AG04449 (cell line): ENCODE data around the gene RAB11FIP4.

Experiments
- CTCF ChIA-PET: fragments of 350-600 bp; formaldehyde crosslinking; extraction: SDS; loops from one replicate; lab custom pipeline; 2021; ENCODE audit warnings: antibody characterized with exemption; lab: Yijun Ruan, JAX
- POLR2A ChIA-PET: fragments of 400-600, 350-600 bp; formaldehyde crosslinking; extraction: SDS; loops from one replicate; lab custom pipeline; 2020; ENCODE audit warnings: antibody characterized with exemption, inconsistent platforms; lab: Yijun Ruan, JAX
- DNase-seq: peaks from one replicate; pipeline ENCODE4 v3.0.0-alpha.2; 2010; ENCODE audit warnings: low read depth, low spot score
- H3K4me3 ChIP-seq: 2 replicates; pipeline ENCODE4 v1.5.1; 2011; ENCODE audit warnings: low read depth, mild to moderate bottlenecking, control low read depth, low read length
- CTCF ChIP-seq: IDR thresholded peaks from one replicate; pipeline ENCODE4 v1.5.1; 2011; ENCODE audit warnings: mild to moderate bottlenecking, moderate library complexity, low read length, control low read depth, inconsistent platforms; ENCODE audit not compliant: insufficient read depth; ENCODE audit errors: missing control alignments

RAB11FIP4 gene

GRCh38 chr17:31540602-31541307, 149.3 kb downstream of the RAB11FIP4 start:
- TF ChIP-seq CTCF, result no peak
- CTCF ChIA-PET, result interaction anchor here (1.4 to 3.7 kb wide), 4 partner anchors 10 to 103 kb away, joined by 3 to 14 read pairs (median 4); no protein-coding TSS in a partner anchor
- DNase-seq, result no peak
- H3K4me3 ChIP-seq, result no peak overlapping the region
- POLR2A ChIA-PET, result no interaction called here

- TF ChIP-seq CTCF, result peak; percentile 16
- DNase-seq, result no peak
- POLR2A ChIA-PET, result interaction anchor here (0.7 kb wide), 1 partner anchor 11 kb away, joined by 3 read pairs; no protein-coding TSS in a partner anchor
- CTCF ChIA-PET, result interaction anchor here (0.8 to 3.7 kb wide), 4 partner anchors 11 to 372 kb away, joined by 3 to 14 read pairs (median 3); no protein-coding TSS in a partner anchor
- no peak overlapping the region for H3K4me3 ChIP-seq
Measured at GRCh38 chr17:31541559-31541958, 150.1 kb downstream of the RAB11FIP4 start.

GRCh38 chr17:31544186-31544585, 152.7 kb downstream of the RAB11FIP4 start:
- POLR2A ChIA-PET, result interaction anchor here (0.6 to 1.4 kb wide), 2 partner anchors 10 to 42 kb away, joined by 3 to 5 read pairs; no protein-coding TSS in a partner anchor
- TF ChIP-seq CTCF, result no peak
- CTCF ChIA-PET, result interaction anchor here (1.4 to 1.7 kb wide), 4 partner anchors 9 to 314 kb away, joined by 3 to 8 read pairs (median 4); no protein-coding TSS in a partner anchor

GRCh38 chr17:31546650-31547049, 155.2 kb downstream of the RAB11FIP4 start:
- no peak for DNase-seq
- ChIA-PET POLR2A (no interaction called here), CTCF (interaction anchor here (1.5 kb wide), 2 partner anchors 11 to 21 kb away, joined by 3 to 4 read pairs; no protein-coding TSS in a partner anchor)
- H3K4me3 ChIP-seq, result no peak overlapping the region
- no peak for TF ChIP-seq CTCF

More at GRCh38 chr17:31544186-31544585, 152.7 kb downstream of the RAB11FIP4 start:
- no peak overlapping the region for H3K4me3 ChIP-seq
- no peak for DNase-seq

- TF ChIP-seq CTCF, result no peak
- ChIA-PET POLR2A (no interaction called here), CTCF (interaction anchor here (2.3 kb wide), 1 partner anchor 9 kb away, joined by 7 read pairs; no protein-coding TSS in a partner anchor)
- no peak for DNase-seq
- peak overlapping the region; percentile 87 for H3K4me3 ChIP-seq
Measured at GRCh38 chr17:31548709-31549108, 157.2 kb downstream of the RAB11FIP4 start.

GRCh38 chr17:31549121-31549524, 157.6 kb downstream of the RAB11FIP4 start:
- ChIA-PET CTCF (interaction anchor here (2.3 kb wide), 1 partner anchor 9 kb away, joined by 7 read pairs; no protein-coding TSS in a partner anchor), POLR2A (interaction anchor here (1.2 kb wide), 1 partner anchor 44 kb away, joined by 3 read pairs; no protein-coding TSS in a partner anchor)
- no peak for DNase-seq
- peak overlapping the region; percentile 87 for H3K4me3 ChIP-seq
- TF ChIP-seq CTCF, result no peak
